BE2C (cell line): ENCODE measurements around the gene FYN.
A peak's percentile ranks its signal among the peaks of the same experiment; 100 is the strongest.

ENCODE experiments used
- DNase-seq: peaks from one replicate; pipeline ENCODE4 v3.0.0-alpha.2; 2020
- H3K27me3 ChIP-seq: fragments of 250-450 bp; sonication (Bioruptor Pico); 2 replicates; pipeline ENCODE4 v1.5.1; 2020; ENCODE audit warnings: mild to moderate bottlenecking
- H3K36me3 ChIP-seq: fragments of 250-450 bp; sonication (Bioruptor Pico); 2 replicates; pipeline ENCODE4 v1.5.1; 2020; ENCODE audit warnings: mild to moderate bottlenecking
- H3K4me1 ChIP-seq: fragments of 250-450 bp; sonication (Bioruptor Pico); 2 replicates; pipeline ENCODE4 v1.5.1; 2020
- H3K4me3 ChIP-seq: 2 replicates; pipeline ENCODE4 v1.5.1; 2011; ENCODE audit warnings: low read depth, low read length
- H3K9me3 ChIP-seq: fragments of 250-450 bp; sonication (Bioruptor Pico); 2 replicates; pipeline ENCODE4 v1.5.1; 2020
- TF ChIP-seq, protein P1 (sequence below): IDR thresholded peaks from 2 replicates; pipeline ENCODE4 v1.5.1; 2012; ENCODE audit warnings: mild to moderate bottlenecking, low read depth, low read length

FYN gene

DNA sequence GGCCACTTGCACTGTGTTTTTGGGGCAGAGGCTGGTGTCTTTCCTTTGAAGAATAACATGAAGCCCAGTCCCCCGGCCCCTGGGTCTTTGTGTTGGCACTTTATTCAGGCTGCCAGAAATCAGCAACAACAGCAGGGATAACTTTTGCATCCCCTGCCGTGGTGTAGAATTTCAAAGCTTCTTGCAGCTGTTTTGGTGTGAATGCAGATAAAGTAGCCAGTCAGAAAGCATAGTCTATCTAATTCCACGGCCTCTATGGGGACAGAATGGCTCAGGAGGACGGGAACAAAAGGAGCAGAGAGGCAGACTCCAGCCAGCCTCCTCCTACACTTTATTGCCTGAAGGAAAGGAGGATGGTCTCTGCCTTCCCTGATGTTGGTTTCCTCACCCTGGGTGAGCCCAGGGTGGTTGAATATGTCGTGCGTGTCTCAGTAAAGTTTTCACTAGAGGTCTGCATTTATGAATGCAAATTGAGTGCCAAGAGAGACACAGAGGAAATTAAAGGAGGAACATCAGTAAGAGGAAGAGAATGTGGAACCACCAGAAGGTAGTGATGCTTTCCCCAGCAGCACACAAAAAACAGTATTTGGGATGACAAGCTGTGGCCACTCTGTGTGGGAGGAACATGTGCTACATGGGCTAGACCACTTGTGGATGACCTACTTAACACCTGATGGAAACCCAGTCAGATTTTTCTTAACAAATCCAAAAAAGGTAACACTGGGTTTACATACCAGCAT, 141.6 kb downstream of the FYN start:
- DNase-seq: no peak
- Histone ChIP-seq H3K4me3 (no peak overlapping the region), H3K9me3 (no peaks in the 10 kb centered on the region; the same call in 1 of the 2 replicates), H3K27me3 (no peaks in the 10 kb centered on the region), H3K4me1 (peaks cover 4% of the 10 kb centered on the region; the same call in 1 of the 2 replicates), H3K36me3 (no peaks in the 10 kb centered on the region)
- TF ChIP-seq, protein P1, sequence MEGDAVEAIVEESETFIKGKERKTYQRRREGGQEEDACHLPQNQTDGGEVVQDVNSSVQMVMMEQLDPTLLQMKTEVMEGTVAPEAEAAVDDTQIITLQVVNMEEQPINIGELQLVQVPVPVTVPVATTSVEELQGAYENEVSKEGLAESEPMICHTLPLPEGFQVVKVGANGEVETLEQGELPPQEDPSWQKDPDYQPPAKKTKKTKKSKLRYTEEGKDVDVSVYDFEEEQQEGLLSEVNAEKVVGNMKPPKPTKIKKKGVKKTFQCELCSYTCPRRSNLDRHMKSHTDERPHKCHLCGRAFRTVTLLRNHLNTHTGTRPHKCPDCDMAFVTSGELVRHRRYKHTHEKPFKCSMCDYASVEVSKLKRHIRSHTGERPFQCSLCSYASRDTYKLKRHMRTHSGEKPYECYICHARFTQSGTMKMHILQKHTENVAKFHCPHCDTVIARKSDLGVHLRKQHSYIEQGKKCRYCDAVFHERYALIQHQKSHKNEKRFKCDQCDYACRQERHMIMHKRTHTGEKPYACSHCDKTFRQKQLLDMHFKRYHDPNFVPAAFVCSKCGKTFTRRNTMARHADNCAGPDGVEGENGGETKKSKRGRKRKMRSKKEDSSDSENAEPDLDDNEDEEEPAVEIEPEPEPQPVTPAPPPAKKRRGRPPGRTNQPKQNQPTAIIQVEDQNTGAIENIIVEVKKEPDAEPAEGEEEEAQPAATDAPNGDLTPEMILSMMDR: no peak

DNA sequence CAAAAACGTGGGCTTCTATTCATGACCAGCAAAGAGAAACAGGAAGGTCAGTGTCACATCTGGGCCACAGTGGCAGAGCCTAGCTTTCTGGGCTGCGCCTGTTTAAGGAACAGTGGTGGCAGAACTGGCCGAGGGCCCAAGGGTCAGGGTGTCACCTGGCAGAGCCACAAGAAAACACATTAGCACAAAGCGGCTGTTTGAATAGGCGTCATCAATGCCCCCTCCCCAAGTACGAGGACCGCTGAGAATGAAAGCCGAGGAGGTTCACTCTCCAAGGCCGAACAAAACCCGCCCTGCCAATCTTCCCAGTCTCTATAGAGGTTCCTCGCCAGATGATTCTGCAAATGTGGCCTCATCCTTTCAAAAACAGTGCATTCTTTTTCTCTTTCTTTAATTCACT, 142.4 kb downstream of the FYN start:
- Histone ChIP-seq H3K4me1 (peaks cover 4% of the 10 kb centered on the region; the same call in 1 of the 2 replicates), H3K27me3 (no peaks in the 10 kb centered on the region), H3K9me3 (no peaks in the 10 kb centered on the region; the same call in 1 of the 2 replicates), H3K36me3 (no peaks in the 10 kb centered on the region), H3K4me3 (no peak overlapping the region)
- DNase-seq: no peak
- TF ChIP-seq, protein P1: no peak

DNA sequence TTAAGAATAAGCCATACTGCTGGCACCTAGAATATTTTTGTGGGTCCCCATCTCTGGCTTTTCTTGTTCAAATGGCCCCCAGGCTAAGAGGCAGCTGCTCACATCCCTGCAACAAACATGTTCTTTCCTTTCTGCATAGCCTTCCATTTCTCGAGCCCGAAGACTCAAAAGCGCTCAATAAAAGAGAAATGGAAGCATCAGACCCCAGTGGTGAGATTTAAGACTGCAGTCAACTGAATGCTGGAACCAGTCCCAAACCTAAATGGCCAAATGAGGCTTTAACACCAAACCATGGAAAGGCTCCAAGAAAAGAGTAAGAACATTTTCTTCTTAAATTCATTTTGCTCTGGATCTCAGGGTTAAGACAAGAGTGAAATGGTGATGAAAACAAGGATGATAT, 145.4 kb downstream of the FYN start:
- TF ChIP-seq, protein P1: peak; percentile 45
- H3K4me3 ChIP-seq: no peak overlapping the region

DNA sequence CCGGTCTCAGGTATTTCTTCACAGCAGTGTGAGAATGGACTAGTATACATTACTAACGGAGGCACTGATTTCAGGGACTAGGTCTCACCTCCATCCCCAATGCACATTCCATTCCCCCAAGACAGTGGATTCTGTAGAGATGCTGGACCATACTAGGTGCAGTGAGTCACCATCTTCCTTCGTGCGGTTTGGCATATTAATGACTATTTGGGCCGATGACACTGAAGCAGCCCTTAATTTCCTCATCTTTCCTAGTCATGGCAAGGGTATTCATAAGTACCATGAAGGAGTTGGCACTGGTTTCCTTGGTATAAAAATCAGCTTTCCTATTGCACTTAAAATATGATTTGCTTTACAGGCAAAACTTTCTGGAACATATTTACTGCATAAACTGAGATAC, 146.2 kb downstream of the FYN start:
- TF ChIP-seq, protein P1: no peak
- DNase-seq: no peak
- Histone ChIP-seq H3K9me3 (no peaks in the 10 kb centered on the region), H3K4me3 (no peak overlapping the region), H3K36me3 (no peaks in the 10 kb centered on the region), H3K27me3 (no peaks in the 10 kb centered on the region), H3K4me1 (peaks cover 4% of the 10 kb centered on the region; the same call in 1 of the 2 replicates)

More for the DNA sequence above, 145.4 kb downstream of the FYN start:
- Histone ChIP-seq H3K9me3 (no peaks in the 10 kb centered on the region; the same call in 1 of the 2 replicates), H3K27me3 (no peaks in the 10 kb centered on the region), H3K4me1 (peaks cover 4% of the 10 kb centered on the region; the same call in 1 of the 2 replicates), H3K36me3 (no peaks in the 10 kb centered on the region)
- no peak for DNase-seq

DNA sequence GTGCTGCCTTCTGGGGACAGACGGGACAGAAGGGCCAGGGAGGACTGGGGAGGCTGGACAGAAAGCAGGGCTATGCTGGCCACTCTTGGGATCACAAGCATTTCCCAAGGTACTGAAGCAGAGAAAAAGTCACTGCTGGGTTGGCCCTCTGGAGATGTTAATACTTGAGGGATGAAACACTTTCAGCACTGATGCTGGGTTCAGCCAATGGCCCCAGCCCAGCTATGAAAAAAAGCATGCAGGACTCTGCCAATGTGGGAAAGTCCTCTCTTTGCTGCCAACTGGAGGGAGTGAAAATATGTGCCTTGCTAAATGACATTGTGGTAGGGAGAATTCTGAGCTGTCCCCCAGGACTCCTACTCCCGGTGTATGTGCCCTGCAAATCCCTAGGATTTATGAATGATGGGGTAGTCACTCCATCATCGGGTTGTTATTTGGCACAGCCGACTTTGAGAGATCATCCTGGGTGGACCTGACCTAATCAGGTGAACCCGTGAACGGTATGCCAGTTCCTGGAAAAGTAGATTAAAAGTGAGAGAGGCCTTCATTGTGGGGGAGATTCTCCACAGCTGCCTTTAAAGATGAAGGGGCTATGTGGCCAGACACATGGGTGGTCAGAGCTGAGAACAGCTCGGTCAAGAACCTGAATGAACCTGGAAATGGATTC, 147.7 kb downstream of the FYN start:
- no peaks in the 10 kb centered on the region for H3K27me3 ChIP-seq
- DNase-seq: no peak
- TF ChIP-seq, protein P1: no peak
- H3K4me1 ChIP-seq: no peaks in the 10 kb centered on the region; the same call in 1 of the 2 replicates
- H3K4me3 ChIP-seq: no peak overlapping the region
- no peaks in the 10 kb centered on the region for H3K9me3 ChIP-seq
- H3K36me3 ChIP-seq: no peaks in the 10 kb centered on the region

DNA sequence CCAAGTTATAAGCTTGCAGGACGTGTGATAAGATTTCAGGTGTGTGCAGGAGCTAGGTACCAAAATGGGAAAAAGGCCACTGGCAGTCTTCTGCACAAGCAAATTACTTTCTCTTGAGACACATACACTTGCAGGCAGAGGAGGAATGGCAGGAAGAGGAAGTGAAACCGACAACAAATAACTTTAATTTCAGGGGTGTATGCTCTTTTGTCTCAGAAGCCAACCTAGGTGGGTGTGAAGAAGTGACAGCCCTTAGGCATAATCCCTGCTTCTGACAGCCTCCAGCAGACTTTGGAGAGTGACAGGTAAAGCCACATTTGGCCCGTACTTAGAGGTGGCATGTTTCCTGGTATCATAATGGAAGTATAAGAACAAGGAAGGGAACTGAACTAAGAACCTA, 148.7 kb downstream of the FYN start:
- Histone ChIP-seq H3K36me3 (no peaks in the 10 kb centered on the region; the same call in 1 of the 2 replicates), H3K27me3 (no peaks in the 10 kb centered on the region), H3K9me3 (no peaks in the 10 kb centered on the region), H3K4me1 (no peaks in the 10 kb centered on the region; the same call in 1 of the 2 replicates), H3K4me3 (no peak overlapping the region)
- TF ChIP-seq, protein P1: no peak
- no peak for DNase-seq
